ENCODE data around the gene HAND1. TPM values are rescaled to one million over a fixed set of nuclear protein-coding genes. Genes with fewer than 3 reads are reported as not detected.

HAND1 gene
- total RNA-seq, 1 donor from 2014 or later, result 2.6 TPM

Other genes with a start within 250 kb of the HAND1 start
- 26.7 TPM for gene SAP30L, start 32.2 kb downstream of the HAND1 start, total RNA-seq (ENCODE audit: insufficient read depth, low replicate concordance)

Measured in umbilical cord (tissue), 1 donor.